ENCODE results near the gene IDH1. TPM values are rescaled to one million over a fixed set of nuclear protein-coding genes. Genes with fewer than 3 reads are reported as not detected.

Gene IDH1
- total and polyA plus RNA-seq, 2 of the 8 experiments (the other 6 are each of a cell fraction or from before 2014, with no cell fraction given), result 174 to 398 TPM

DNA sequence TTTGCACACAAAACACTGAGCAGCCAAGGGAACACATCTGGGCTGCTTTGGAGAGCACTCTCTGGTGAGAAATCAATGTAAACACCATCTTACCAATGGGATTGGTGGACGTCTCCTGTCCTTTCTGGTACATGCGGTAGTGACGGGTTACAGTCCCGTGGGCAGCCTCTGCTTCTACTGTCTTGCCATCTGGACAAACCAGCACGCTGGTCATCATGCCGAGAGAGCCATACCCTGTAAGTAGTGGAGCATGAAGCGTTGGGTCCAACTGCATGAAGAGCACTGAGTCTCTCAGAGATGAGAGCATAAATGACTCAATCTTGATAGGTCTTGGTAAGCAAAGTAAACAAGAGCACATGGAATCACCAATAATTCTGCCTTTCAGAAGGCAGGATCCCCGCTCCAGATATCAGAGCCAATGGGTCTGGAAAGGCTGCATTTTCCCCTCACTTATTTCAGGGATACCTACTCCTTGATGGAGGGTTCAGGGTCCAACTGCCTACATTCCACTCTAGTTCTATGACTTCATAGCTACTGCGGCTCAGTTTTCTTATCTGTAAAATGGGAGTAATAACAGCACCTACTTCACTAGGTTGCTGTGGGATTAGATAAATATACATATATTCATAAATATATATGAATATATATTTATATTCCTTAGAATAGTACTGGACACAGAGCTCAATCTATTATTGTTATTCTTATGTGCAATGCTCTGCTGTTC lies 14.9 kb downstream of the IDH1 start:
- no peak overlapping the region for H2AK5ac ChIP-seq (ENCODE audit: low read depth, low read length)
- H2BK120ac ChIP-seq (replicated peaks; ENCODE audit: low read depth, low read length), result no peak overlapping the region
- no peak overlapping the region for H2BK12ac ChIP-seq (ENCODE audit: low read depth, low read length)
- H3K36me3 ChIP-seq (ENCODE audit: control insufficient read depth in 2 of 4, insufficient read depth in 4 of 4, low read length in 3 of 4), result peaks cover 25 to 87% (median 59%) of the 10 kb centered on the region in 4 experiments
- H3K4me1 ChIP-seq (replicated peaks in 1 of 4; ENCODE audit: control insufficient read depth in 3 of 4, insufficient read depth in 4 of 4, low read length in 3 of 4), result no peaks in the 10 kb centered on the region
- H3K4me2 ChIP-seq (ENCODE audit: insufficient read depth in 1 of 2, low read depth in 2 of 2, low read length in 2 of 2), result no peak overlapping the region
- no peaks in the 10 kb centered on the region for H3K27me3 ChIP-seq (replicated peaks in 1 of 4; ENCODE audit: control insufficient read depth in 3 of 4, extremely low read depth in 1 of 4, insufficient read depth in 3 of 4, low read length in 3 of 4)
- no peak overlapping the region for H2AFZ ChIP-seq (ENCODE audit: low read length)
- DNase-seq (ENCODE audit: low read depth in 1 of 2, low spot score in 2 of 2) (no peak), FAIRE-seq (no peak)
- no peaks in the 10 kb centered on the region for H3K79me1 ChIP-seq (ENCODE audit: low read depth, low read length)
- no peak overlapping the region for H4K91ac ChIP-seq (replicated peaks; ENCODE audit: insufficient read length, low read length)
- no peak overlapping the region for H2BK5ac ChIP-seq (ENCODE audit: low read depth, low read length)
- H2BK20ac ChIP-seq (ENCODE audit: low read length), result no peak overlapping the region
- no peaks in the 10 kb centered on the region for H3K79me2 ChIP-seq (ENCODE audit: control insufficient read depth in 1 of 2, insufficient read depth in 2 of 2, low read length in 2 of 2)
- ChIA-PET POLR2A (ENCODE audit: partially characterized antibody) (interaction anchor here (0.9 to 2.8 kb wide), 4 partner anchors 9 to 64 kb away, joined by 3 to 7 read pairs (median 4); no protein-coding TSS in a partner anchor), CTCF (ENCODE audit: partially characterized antibody) (interaction anchor here (0.8 to 2.3 kb wide), 3 partner anchors 29 to 138 kb away, joined by 3 to 12 read pairs (median 5); no protein-coding TSS in a partner anchor)
- H4K5ac ChIP-seq (ENCODE audit: insufficient read length, low read depth, low read length), result no peak overlapping the region
- H3K56ac ChIP-seq (replicated peaks; ENCODE audit: insufficient read length, low read depth, low read length), result no peak overlapping the region
- 93% methylated on average over 9 of the region's 9 CpGs; no CpG with 5 or more reads in 1 of the 2 experiments for WGBS, 2 experiments (ENCODE audit: extremely low coverage in 1 of 2, insufficient coverage in 1 of 2, insufficient read length in 1 of 2, insufficient replicate concordance in 2 of 2, low coverage in 1 of 2, low lambda C conversion rate in 2 of 2, missing lambda C conversion rate in 1 of 2)
- no peak overlapping the region; the same call in 1 of the 2 replicates for H4K8ac ChIP-seq (ENCODE audit: extremely low read depth, insufficient read depth, low read length)
- no peaks in the 10 kb centered on the region for H3K23me2 ChIP-seq (ENCODE audit: low read depth, low read length)
- no peaks in the 10 kb centered on the region for H3K9me3 ChIP-seq (ENCODE audit: insufficient read depth in 2 of 2, low read depth in 1 of 2, low read length in 1 of 2)
- no peak overlapping the region for H3K23ac ChIP-seq (ENCODE audit: insufficient read length)
- H2BK15ac ChIP-seq (ENCODE audit: low read length), result no peak overlapping the region
- H3K4me3 ChIP-seq (ENCODE audit: extremely low read depth in 1 of 4, insufficient read depth in 2 of 4, low read depth in 3 of 4, low read length in 4 of 4), result no peak overlapping the region
- no peak overlapping the region for H3K14ac ChIP-seq (ENCODE audit: insufficient read length)
- H3K18ac ChIP-seq (ENCODE audit: extremely low read depth, low read length), result no peak overlapping the region
- no peak overlapping the region for H3K9ac ChIP-seq (replicated peaks in 1 of 4; ENCODE audit: extremely low read depth in 1 of 4, low read depth in 3 of 4, low read length in 3 of 4)
- H3K27ac ChIP-seq (ENCODE audit: low read depth, low read length), result no peak overlapping the region
- no peak overlapping the region for H3K4ac ChIP-seq (replicated peaks; ENCODE audit: insufficient read length, low read depth, low read length)
- peaks cover 0 to 4% of the 10 kb centered on the region in 2 experiments for H4K20me1 ChIP-seq (replicated peaks in 1 of 2; ENCODE audit: control insufficient read depth in 1 of 2, insufficient read depth in 2 of 2, low read length in 2 of 2)
- no peak for TF ChIP-seq BRCA1 (IDR thresholded peaks at IDR 0.05; ENCODE audit: low read depth, low read length)
- TF ChIP-seq EP300 (IDR thresholded peaks at IDR 0.05; ENCODE audit: borderline replicate concordance in 1 of 2, low read depth in 2 of 2, low read length in 2 of 2), result no peak

Measured in H1 (cell line).